ENCODE measurements around the gene PID1.

DNA sequence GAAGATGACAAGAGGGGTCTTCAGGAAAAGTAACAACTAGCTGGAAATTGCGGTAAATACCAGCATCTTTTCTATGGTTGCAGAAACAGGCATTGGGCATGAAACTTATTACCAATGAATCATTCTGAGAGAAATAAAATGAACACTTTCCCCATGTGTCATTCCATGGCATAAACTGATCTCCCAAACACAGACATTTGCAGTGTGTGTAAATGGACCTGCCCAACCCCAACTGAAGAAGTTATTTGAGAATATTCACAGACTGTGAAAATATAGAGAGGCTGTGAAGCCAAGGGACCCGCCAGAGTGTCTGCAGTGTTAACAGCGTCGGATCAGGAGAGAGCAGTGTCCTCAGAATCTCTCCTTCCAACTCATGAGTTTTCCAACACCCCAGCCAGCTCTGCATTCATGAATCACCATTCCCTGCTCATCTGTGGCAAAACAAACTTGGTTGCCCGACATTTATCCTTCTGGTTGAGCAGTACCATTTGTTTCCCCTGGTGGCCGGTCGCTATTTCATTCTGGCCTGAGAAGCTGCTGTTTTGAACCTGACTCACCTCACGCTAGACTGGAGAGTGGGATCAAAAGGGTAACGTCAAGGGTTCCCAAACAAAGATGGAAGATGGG is 238.4 kb downstream of the PID1 start:
- TF ChIP-seq, protein P1, sequence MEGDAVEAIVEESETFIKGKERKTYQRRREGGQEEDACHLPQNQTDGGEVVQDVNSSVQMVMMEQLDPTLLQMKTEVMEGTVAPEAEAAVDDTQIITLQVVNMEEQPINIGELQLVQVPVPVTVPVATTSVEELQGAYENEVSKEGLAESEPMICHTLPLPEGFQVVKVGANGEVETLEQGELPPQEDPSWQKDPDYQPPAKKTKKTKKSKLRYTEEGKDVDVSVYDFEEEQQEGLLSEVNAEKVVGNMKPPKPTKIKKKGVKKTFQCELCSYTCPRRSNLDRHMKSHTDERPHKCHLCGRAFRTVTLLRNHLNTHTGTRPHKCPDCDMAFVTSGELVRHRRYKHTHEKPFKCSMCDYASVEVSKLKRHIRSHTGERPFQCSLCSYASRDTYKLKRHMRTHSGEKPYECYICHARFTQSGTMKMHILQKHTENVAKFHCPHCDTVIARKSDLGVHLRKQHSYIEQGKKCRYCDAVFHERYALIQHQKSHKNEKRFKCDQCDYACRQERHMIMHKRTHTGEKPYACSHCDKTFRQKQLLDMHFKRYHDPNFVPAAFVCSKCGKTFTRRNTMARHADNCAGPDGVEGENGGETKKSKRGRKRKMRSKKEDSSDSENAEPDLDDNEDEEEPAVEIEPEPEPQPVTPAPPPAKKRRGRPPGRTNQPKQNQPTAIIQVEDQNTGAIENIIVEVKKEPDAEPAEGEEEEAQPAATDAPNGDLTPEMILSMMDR (IDR thresholded peaks at IDR 0.05), result no peak
- TF ChIP-seq POLR2AphosphoS5 (IDR thresholded peaks at IDR 0.05; ENCODE audit: low read depth, low read length), result no peak
- TF ChIP-seq REST (IDR thresholded peaks at IDR 0.05; ENCODE audit: insufficient read depth in 1 of 2, low read depth in 2 of 2, low read length in 1 of 2), result no peak
- no peak for TF ChIP-seq TCF7L2 (IDR thresholded peaks at IDR 0.05; ENCODE audit: low read depth, low read length)

All from Panc1 (cell line).